ENCODE results near the gene RNF224. TPM values are rescaled to one million over a fixed set of nuclear protein-coding genes. Genes with fewer than 3 reads are reported as not detected.

RNF224 gene
- polyA plus RNA-seq, 1 of the 3 experiments (the other 2 are of a cell fraction), result 0.03 TPM

DNA sequence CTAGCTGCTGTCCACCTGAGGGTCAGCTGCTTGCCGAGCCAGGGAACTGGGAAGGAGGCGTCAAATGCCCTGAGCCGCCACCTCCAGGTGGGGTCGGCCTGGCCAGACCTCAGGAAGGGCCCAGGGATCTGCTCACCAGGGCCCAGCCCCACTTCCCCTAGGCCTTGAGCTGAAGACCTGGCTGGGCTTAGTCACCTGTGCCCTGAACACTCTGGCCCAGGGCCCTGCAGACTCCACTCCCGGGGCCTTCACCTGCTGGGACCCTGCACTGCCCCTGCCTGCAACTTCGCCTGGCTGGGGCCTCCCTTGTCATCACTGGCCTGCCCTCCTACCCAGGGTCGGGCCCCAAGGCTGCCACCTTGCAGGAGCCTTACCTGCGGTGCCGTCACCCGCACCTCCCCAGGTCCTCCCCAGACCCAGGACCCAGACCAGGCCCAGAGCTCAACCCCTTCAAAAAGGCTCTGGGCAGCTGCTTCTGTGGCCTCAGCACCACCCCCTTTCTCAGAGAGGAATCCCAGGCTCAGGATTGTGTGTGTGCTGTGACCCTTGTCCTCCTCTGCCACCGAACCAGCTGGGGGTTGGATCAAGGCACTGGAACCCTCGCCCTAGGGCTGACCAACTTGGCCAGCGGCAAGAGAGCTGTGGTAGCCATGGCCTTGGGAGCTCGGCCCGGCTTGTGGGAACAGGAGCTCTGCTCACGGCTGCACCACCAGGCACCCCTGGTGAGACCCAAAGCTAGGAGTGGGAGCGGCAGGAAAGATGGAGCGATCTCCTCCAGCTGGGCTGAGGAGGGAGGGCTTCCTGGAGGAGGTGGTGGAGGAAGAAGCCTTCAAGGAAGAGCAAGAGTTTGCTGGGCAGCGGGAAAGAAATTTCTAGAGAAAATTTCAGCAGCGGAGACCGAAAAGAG is 26.7 kb downstream of the RNF224 start:
- no peak for DNase-seq
- no peaks in the 10 kb centered on the region for H3F3A ChIP-seq (replicated peaks; ENCODE audit: insufficient read depth)
- peaks cover 7 to 11% of the 10 kb centered on the region in 2 experiments for H3K36me3 ChIP-seq (replicated peaks in 1 of 2; ENCODE audit: control insufficient read depth in 1 of 2, insufficient read depth in 2 of 2, low read length in 1 of 2)
- peak overlapping the region; percentile 94 to 96 for H3K4me3 ChIP-seq (ENCODE audit: low read depth in 2 of 2, low read length in 1 of 2)
- peaks cover 12% of the 10 kb centered on the region; the same call in 1 of the 2 replicates for H4K20me1 ChIP-seq (ENCODE audit: insufficient read depth)
- CTCF ChIA-PET, result interaction anchor here (0.8 to 4.6 kb wide), 11 partner anchors 10 to 324 kb away, joined by 3 to 33 read pairs (median 4); partner anchors contain the start of genes DPH7, RNF208, RNF224 and TUBB4B
- TF ChIP-seq EP300 (IDR thresholded peaks at IDR 0.05; ENCODE audit: borderline replicate concordance in 1 of 2, low read depth in 1 of 2, low read length in 1 of 2), result no peak
- no peak for TF ChIP-seq ELF1 (IDR thresholded peaks at IDR 0.05)
- TF ChIP-seq NRF1 (IDR thresholded peaks at IDR 0.05; ENCODE audit: low read depth, low read length), result no peak
- no peak for TF ChIP-seq RAD21 (IDR thresholded peaks at IDR 0.05; ENCODE audit: low read length)
- TF ChIP-seq, protein P1, sequence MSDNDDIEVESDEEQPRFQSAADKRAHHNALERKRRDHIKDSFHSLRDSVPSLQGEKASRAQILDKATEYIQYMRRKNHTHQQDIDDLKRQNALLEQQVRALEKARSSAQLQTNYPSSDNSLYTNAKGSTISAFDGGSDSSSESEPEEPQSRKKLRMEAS (IDR thresholded peaks at IDR 0.05; ENCODE audit: low read depth), result no peak
- no peak for TF ChIP-seq MEF2A (IDR thresholded peaks at IDR 0.05; ENCODE audit: borderline replicate concordance, low read depth)
- no peak for TF ChIP-seq SMC3 (IDR thresholded peaks at IDR 0.05; ENCODE audit: low read depth, low read length)
- no peak for TF ChIP-seq FOXJ3 (CRISPR knock-in tag; IDR thresholded peaks at IDR 0.05)
- TF ChIP-seq CHD2 (IDR thresholded peaks at IDR 0.05; ENCODE audit: low read length, partially characterized antibody), result no peak
- no peak for TF ChIP-seq FOXM1 (IDR thresholded peaks at IDR 0.05; ENCODE audit: low read depth)
- TF ChIP-seq FOSL2 (IDR thresholded peaks at IDR 0.05; ENCODE audit: borderline replicate concordance, low read depth), result no peak
- TF ChIP-seq RCOR1 (IDR thresholded peaks at IDR 0.05; ENCODE audit: low read length), result no peak
- no peak for TF ChIP-seq JUND (IDR thresholded peaks at IDR 0.05)
- TF ChIP-seq NFIC (IDR thresholded peaks at IDR 0.05; ENCODE audit: borderline replicate concordance), result no peak
- TF ChIP-seq SIN3A (IDR thresholded peaks at IDR 0.05; ENCODE audit: borderline replicate concordance, low read depth, low read length), result no peak
- POLR2A ChIA-PET, result interaction anchor here (0.7 to 6.6 kb wide), 7 partner anchors 9 to 209 kb away, joined by 3 to 83 read pairs (median 3); partner anchors contain the start of genes EXD3, NOXA1 and TUBB4B
- WGBS (ENCODE audit: low lambda C conversion rate), result 69% methylated on average over 14 of the region's 21 CpGs
- H3K27ac ChIP-seq (ENCODE audit: low read depth in 2 of 2, low read length in 1 of 2), result no peak overlapping the region; a peak in 1 of 4 replicates
- peak overlapping the region; percentile 100 for H3K4me2 ChIP-seq
- peaks cover 36% of the 10 kb centered on the region for H3K79me2 ChIP-seq (ENCODE audit: insufficient read depth)
- H3K9me3 ChIP-seq, result no peaks in the 10 kb centered on the region
- no peaks in the 10 kb centered on the region for H3K9me2 ChIP-seq
- no peaks in the 10 kb centered on the region for H3K27me3 ChIP-seq (ENCODE audit: insufficient read depth)
- peak overlapping the region; percentile 81 for H3K9ac ChIP-seq
- H3K4me1 ChIP-seq (ENCODE audit: control insufficient read depth in 1 of 2, insufficient read depth in 2 of 2, low read depth in 1 of 2, low read length in 1 of 2), result peaks cover 0 to 26% of the 10 kb centered on the region in 2 experiments; a peak in 1 of 4 replicates
- H2AFZ ChIP-seq (ENCODE audit: low read depth), result peak overlapping the region; percentile 96

DNA sequence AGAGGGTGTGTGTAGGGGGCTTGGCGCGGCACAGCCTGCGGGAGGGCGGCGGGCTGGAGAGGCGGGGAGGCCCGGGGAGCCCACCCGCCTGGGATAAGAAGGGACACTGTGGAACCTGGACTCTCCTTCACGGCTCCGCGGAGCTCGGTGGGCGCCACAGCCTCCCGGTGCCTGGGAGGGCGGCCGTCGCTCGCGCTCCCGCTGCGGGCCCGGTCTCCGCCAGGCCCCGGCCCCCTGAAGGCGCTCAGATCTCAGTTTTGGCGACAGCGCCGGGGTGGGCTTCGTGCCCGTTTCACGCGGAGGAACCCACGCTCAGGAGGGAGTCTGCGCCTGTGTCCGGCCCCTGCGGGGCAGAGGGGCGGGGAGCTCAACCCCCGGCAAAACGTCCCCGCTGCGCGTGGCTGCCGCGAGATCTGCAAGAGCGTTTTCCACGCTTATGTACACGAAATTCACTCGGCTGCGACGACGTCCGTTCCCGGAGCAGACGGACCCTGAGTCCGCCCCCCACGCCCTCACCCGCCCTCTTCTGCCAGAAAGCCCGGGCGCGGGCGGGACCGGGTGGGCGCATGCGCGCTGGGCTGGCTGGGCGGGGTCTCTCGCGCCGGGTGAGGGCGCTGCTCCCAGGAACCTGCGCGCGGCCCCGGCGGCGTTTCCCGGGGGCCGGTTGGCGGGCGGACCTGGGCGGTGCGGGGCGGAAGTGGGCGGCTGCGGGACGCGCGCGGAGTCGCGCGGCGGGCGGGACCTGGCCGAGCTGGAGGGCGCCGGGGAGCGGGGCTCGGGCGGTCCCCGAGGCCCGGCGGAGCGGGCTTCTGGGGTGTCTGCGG is 27.5 kb downstream of the RNF224 start, which contains the start of gene NELFB:
Gene NELFB (plus strand): TSS at position 704 of the 824 bp plus-strand sequence.
- peaks cover 12% of the 10 kb centered on the region; the same call in 1 of the 2 replicates for H4K20me1 ChIP-seq (ENCODE audit: insufficient read depth)
- peaks cover 10 to 15% of the 10 kb centered on the region in 2 experiments for H3K36me3 ChIP-seq (replicated peaks in 1 of 2; ENCODE audit: control insufficient read depth in 1 of 2, insufficient read depth in 2 of 2, low read length in 1 of 2)
- no peaks in the 10 kb centered on the region for H3K9me2 ChIP-seq
- peak within 1 kb of the TSS; percentile 96 for H2AFZ ChIP-seq (ENCODE audit: low read depth)
- H3F3A ChIP-seq (replicated peaks; ENCODE audit: insufficient read depth), result no peaks in the 10 kb centered on the region
- peaks cover 41% of the 10 kb centered on the region for H3K79me2 ChIP-seq (ENCODE audit: insufficient read depth)
- peak within 1 kb of the TSS; percentile 100 for H3K4me2 ChIP-seq
- H3K27me3 ChIP-seq (ENCODE audit: insufficient read depth), result no peaks in the 10 kb centered on the region
- peaks cover 0 to 26% of the 10 kb centered on the region in 2 experiments; a peak in 1 of 4 replicates for H3K4me1 ChIP-seq (ENCODE audit: control insufficient read depth in 1 of 2, insufficient read depth in 2 of 2, low read depth in 1 of 2, low read length in 1 of 2)
- POLR2A ChIA-PET, result interaction anchor here (0.7 to 6.6 kb wide), 8 partner anchors 9 to 210 kb away, joined by 3 to 83 read pairs (median 3); partner anchors contain the start of genes EXD3, NOXA1 and TUBB4B
- peak; percentile 100 for DNase-seq
- peak within 1 kb of the TSS; percentile 88 for H3K9ac ChIP-seq
- H3K27ac ChIP-seq (ENCODE audit: low read depth in 2 of 2, low read length in 1 of 2), result peak within 1 kb of the TSS; percentile 38 to 88; a peak in 3 of 4 replicates
- no peaks in the 10 kb centered on the region for H3K9me3 ChIP-seq
- 5% methylated on average over 8 of the region's 105 CpGs for WGBS (ENCODE audit: low lambda C conversion rate)
- H3K4me3 ChIP-seq (ENCODE audit: low read depth in 2 of 2, low read length in 1 of 2), result peak within 1 kb of the TSS; percentile 94 to 96
- CTCF ChIA-PET, result interaction anchor here (0.7 to 4.6 kb wide), 8 partner anchors 11 to 191 kb away, joined by 3 to 33 read pairs (median 4); partner anchors contain the start of genes RNF208, RNF224 and TUBB4B
- peak; percentile 47; the same call in 1 of the 2 replicates for TF ChIP-seq TAF1 (IDR thresholded peaks at IDR 0.05; ENCODE audit: borderline replicate concordance, low read depth, low read length)
- TF ChIP-seq FOXJ3 (CRISPR knock-in tag; IDR thresholded peaks at IDR 0.05), result no peak
- no peak for TF ChIP-seq FOXM1 (IDR thresholded peaks at IDR 0.05; ENCODE audit: low read depth)
- no peak for TF ChIP-seq JUND (IDR thresholded peaks at IDR 0.05)
- no peak for TF ChIP-seq EZH2phosphoT487 (IDR thresholded peaks at IDR 0.05; ENCODE audit: borderline replicate concordance, low read depth)
- TF ChIP-seq, protein P2, sequence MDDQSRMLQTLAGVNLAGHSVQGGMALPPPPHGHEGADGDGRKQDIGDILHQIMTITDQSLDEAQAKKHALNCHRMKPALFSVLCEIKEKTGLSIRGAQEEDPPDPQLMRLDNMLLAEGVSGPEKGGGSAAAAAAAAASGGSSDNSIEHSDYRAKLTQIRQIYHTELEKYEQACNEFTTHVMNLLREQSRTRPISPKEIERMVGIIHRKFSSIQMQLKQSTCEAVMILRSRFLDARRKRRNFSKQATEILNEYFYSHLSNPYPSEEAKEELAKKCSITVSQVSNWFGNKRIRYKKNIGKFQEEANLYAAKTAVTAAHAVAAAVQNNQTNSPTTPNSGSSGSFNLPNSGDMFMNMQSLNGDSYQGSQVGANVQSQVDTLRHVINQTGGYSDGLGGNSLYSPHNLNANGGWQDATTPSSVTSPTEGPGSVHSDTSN (IDR thresholded peaks at IDR 0.05), result no peak
- TF ChIP-seq GABPA (IDR thresholded peaks at IDR 0.05; ENCODE audit: low read depth), result peak; percentile 81
- TF ChIP-seq, protein P3, sequence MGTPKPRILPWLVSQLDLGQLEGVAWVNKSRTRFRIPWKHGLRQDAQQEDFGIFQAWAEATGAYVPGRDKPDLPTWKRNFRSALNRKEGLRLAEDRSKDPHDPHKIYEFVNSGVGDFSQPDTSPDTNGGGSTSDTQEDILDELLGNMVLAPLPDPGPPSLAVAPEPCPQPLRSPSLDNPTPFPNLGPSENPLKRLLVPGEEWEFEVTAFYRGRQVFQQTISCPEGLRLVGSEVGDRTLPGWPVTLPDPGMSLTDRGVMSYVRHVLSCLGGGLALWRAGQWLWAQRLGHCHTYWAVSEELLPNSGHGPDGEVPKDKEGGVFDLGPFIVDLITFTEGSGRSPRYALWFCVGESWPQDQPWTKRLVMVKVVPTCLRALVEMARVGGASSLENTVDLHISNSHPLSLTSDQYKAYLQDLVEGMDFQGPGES (IDR thresholded peaks at IDR 0.05; ENCODE audit: low read depth, low read length), result no peak
- TF ChIP-seq ELF1 (IDR thresholded peaks at IDR 0.05), result peak; percentile 54; the same call in 1 of the 2 replicates
- peak; percentile 62 for TF ChIP-seq MXI1 (IDR thresholded peaks at IDR 0.05; ENCODE audit: low read depth, low read length)
- TF ChIP-seq POLR2AphosphoS5 (IDR thresholded peaks at IDR 0.05; ENCODE audit: low read depth, low read length), result peak; percentile 85; the same call in 1 of the 2 replicates
- no peak for TF ChIP-seq RAD21 (IDR thresholded peaks at IDR 0.05; ENCODE audit: low read length)
- no peak for TF ChIP-seq NFIC (IDR thresholded peaks at IDR 0.05; ENCODE audit: borderline replicate concordance)

Data from SK-N-SH (cell line).